ENCODE results near the gene MRPL2. TPM values are rescaled to one million over a fixed set of nuclear protein-coding genes. Genes with fewer than 3 reads are reported as not detected.

MRPL2 gene
- 13.6 TPM for total RNA-seq

GRCh38 chr6:43059168-43060033 is at the start of gene MRPL2, which contains the start of gene KLC4:
Gene MRPL2, minus strand, starts transcription at chr6:43059434. Its CDS starts 53 bp downstream, at chr6:43059381.
Gene KLC4, plus strand, starts transcription at chr6:43059631. Its CDS starts 1,705 bp downstream, at chr6:43061336.

GRCh38 chr6:43075670-43076463 is 16.6 kb upstream of the MRPL2 start, which contains the start of gene PTK7:
Gene PTK7, plus strand, starts transcription at chr6:43076314. Its CDS starts 175 bp downstream, at chr6:43076489.

GRCh38 chr6:43053545-43054205 is 5.6 kb downstream of the MRPL2 start, which contains the start of gene CUL7:
Gene CUL7, minus strand, starts transcription at chr6:43053851. Its CDS starts 1,063 bp downstream, at chr6:43052788.

GRCh38 chr6:43021270-43022047 is 37.8 kb downstream of the MRPL2 start, which contains the start of gene RRP36:
Gene RRP36, plus strand, starts transcription at chr6:43021623. Its CDS starts 32 bp downstream, at chr6:43021655.

GRCh38 chr6:43013843-43014433 is 45.3 kb downstream of the MRPL2 start, which contains the start of the genes KLHDC3 and MEA1:
Gene KLHDC3, plus strand, starts transcription at chr6:43014249. Its CDS starts 2,944 bp downstream, at chr6:43017193.
Gene MEA1, minus strand, starts transcription at chr6:43013946. Its CDS starts 133 bp downstream, at chr6:43013813.

Other genes with a start within 250 kb of the MRPL2 start
- gene RPL7L1, start 179.8 kb downstream of the MRPL2 start, total RNA-seq, result 127 TPM
- gene PTCRA, start 143.4 kb downstream of the MRPL2 start, total RNA-seq, result not detected
- gene CNPY3, start 130.0 kb downstream of the MRPL2 start, total RNA-seq, result 26.3 TPM
- gene GNMT, start 98.7 kb downstream of the MRPL2 start, total RNA-seq, result not detected
- 19.8 TPM for gene PEX6, start 80.3 kb downstream of the MRPL2 start, total RNA-seq
- gene PPP2R5D, start 74.9 kb downstream of the MRPL2 start, total RNA-seq, result 61.1 TPM
- 37.6 TPM for gene MEA1, start 45.5 kb downstream of the MRPL2 start, total RNA-seq
- 118 TPM for gene KLHDC3, start 45.2 kb downstream of the MRPL2 start, total RNA-seq
- gene RRP36, start 37.8 kb downstream of the MRPL2 start, total RNA-seq, result 56.5 TPM
- 17.3 TPM for gene CUL7, start 5.6 kb downstream of the MRPL2 start, total RNA-seq
- 24.9 TPM for gene KLC4, start 197 bp upstream of the MRPL2 start, total RNA-seq
- 34.8 TPM for gene PTK7, start 16.9 kb upstream of the MRPL2 start, total RNA-seq
- gene SRF, start 111.8 kb upstream of the MRPL2 start, total RNA-seq, result 11.3 TPM
- 34.1 TPM for gene CUL9, start 122.8 kb upstream of the MRPL2 start, total RNA-seq
- 26.1 TPM for gene DNPH1, start 170.0 kb upstream of the MRPL2 start, total RNA-seq
- gene TTBK1, start 184.0 kb upstream of the MRPL2 start, total RNA-seq, result 16.8 TPM
- gene SLC22A7, start 238.8 kb upstream of the MRPL2 start, total RNA-seq, result 0.23 TPM
- 6.7 TPM for gene CRIP3, start 249.4 kb upstream of the MRPL2 start, total RNA-seq